ENCODE results near the gene MICOS13. TPM values are rescaled to one million over a fixed set of nuclear protein-coding genes. Genes with fewer than 3 reads are reported as not detected.

Gene MICOS13
- total RNA-seq, 1 donor from 2014 or later: 43.3 TPM

- Histone ChIP-seq H3K4me3 (ENCODE audit: low read length in 3 of 3) (no peak overlapping the region), H3K9me3 (ENCODE audit: control insufficient read depth in 3 of 3, low read length in 3 of 3) (no peaks in the 10 kb centered on the region), H3K27me3 (ENCODE audit: control insufficient read depth in 3 of 3, insufficient read depth in 3 of 3, low read length in 3 of 3) (no peaks in the 10 kb centered on the region), H3K36me3 (ENCODE audit: control insufficient read depth in 3 of 3, insufficient read depth in 3 of 3, low read length in 3 of 3) (peaks cover 73 to 82% (median 78%) of the 10 kb centered on the region in 3 donors), H3K27ac (ENCODE audit: low read depth, low read length) (no peak overlapping the region), H3K9ac (ENCODE audit: low read depth in 1 of 3, low read length in 3 of 3) (no peak overlapping the region), H3K4me1 (ENCODE audit: control insufficient read depth in 3 of 3, insufficient read depth in 3 of 3, low read length in 3 of 3) (no peaks in the 10 kb centered on the region)
These were observed 29.0 kb downstream of the MICOS13 start for GRCh38 chr19:5651361-5651760.

DNA sequence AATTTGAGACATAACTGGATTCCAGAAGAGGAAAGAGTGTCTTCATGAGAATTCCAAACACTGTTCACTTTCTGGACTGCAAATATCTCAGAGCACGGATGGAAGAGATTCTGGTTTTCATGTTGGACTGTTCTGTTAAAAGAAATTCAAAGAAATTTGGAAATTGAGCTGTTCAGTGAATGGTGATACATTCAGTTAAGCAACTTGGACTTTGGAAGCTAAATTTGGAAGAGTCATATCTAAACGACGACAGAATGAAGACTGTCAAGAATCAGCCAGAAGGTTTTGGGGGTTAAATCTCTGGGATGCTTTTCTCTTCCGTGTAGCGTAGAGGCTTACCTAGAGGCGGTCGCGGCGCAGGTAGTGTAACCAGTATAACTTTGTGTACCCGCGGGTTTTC is 31.9 kb downstream of the MICOS13 start:
- Histone ChIP-seq H3K9ac (ENCODE audit: low read depth in 1 of 3, low read length in 3 of 3) (no peak overlapping the region), H3K27me3 (ENCODE audit: control insufficient read depth in 3 of 3, insufficient read depth in 3 of 3, low read length in 3 of 3) (no peaks in the 10 kb centered on the region), H3K36me3 (ENCODE audit: control insufficient read depth in 3 of 3, insufficient read depth in 3 of 3, low read length in 3 of 3) (peaks cover 61 to 75% (median 68%) of the 10 kb centered on the region in 3 donors), H3K4me1 (ENCODE audit: control insufficient read depth in 3 of 3, insufficient read depth in 3 of 3, low read length in 3 of 3) (no peaks in the 10 kb centered on the region), H3K27ac (ENCODE audit: low read depth, low read length) (no peak overlapping the region), H3K9me3 (ENCODE audit: control insufficient read depth in 3 of 3, low read length in 3 of 3) (no peaks in the 10 kb centered on the region), H3K4me3 (ENCODE audit: low read length in 3 of 3) (no peak overlapping the region)

- Histone ChIP-seq H3K4me1 (ENCODE audit: control insufficient read depth in 3 of 3, insufficient read depth in 3 of 3, low read length in 3 of 3) (no peaks in the 10 kb centered on the region), H3K36me3 (ENCODE audit: control insufficient read depth in 3 of 3, insufficient read depth in 3 of 3, low read length in 3 of 3) (peaks cover 53 to 74% (median 67%) of the 10 kb centered on the region in 3 donors), H3K9ac (ENCODE audit: low read depth in 1 of 3, low read length in 3 of 3) (no peak overlapping the region), H3K27me3 (ENCODE audit: control insufficient read depth in 3 of 3, insufficient read depth in 3 of 3, low read length in 3 of 3) (no peaks in the 10 kb centered on the region), H3K27ac (ENCODE audit: low read depth, low read length) (no peak overlapping the region), H3K9me3 (ENCODE audit: control insufficient read depth in 3 of 3, low read length in 3 of 3) (no peaks in the 10 kb centered on the region), H3K4me3 (ENCODE audit: low read length in 3 of 3) (no peak overlapping the region)
These were observed 33.6 kb downstream of the MICOS13 start for GRCh38 chr19:5646703-5647102.

DNA sequence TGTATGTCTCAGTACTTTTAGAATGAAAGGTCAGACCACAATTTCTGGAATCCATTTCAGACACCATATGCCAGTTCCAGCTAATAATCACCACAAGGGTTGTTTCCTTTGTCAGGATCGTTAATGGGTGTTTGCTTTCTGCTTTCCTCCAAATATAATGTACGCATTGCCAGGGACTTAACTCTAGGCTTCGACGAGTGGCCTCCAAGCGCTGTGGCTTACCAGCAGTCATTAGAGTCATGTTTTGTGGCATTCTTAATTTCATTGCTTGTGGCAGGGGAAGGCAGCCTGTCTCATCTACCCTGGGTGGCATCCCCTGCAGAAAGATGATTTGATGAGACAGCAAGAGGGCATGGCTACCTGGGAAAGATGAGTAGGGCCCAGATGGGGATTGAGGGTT is 34.9 kb downstream of the MICOS13 start:
- Histone ChIP-seq H3K27me3 (ENCODE audit: control insufficient read depth in 3 of 3, insufficient read depth in 3 of 3, low read length in 3 of 3) (no peaks in the 10 kb centered on the region), H3K27ac (ENCODE audit: low read depth, low read length) (no peak overlapping the region), H3K4me3 (ENCODE audit: low read length in 3 of 3) (no peak overlapping the region), H3K9me3 (ENCODE audit: control insufficient read depth in 3 of 3, low read length in 3 of 3) (no peaks in the 10 kb centered on the region), H3K4me1 (ENCODE audit: control insufficient read depth in 3 of 3, insufficient read depth in 3 of 3, low read length in 3 of 3) (no peaks in the 10 kb centered on the region), H3K36me3 (ENCODE audit: control insufficient read depth in 3 of 3, insufficient read depth in 3 of 3, low read length in 3 of 3) (peaks cover 43 to 66% (median 58%) of the 10 kb centered on the region in 3 donors), H3K9ac (ENCODE audit: low read depth in 1 of 3, low read length in 3 of 3) (no peak overlapping the region)

DNA sequence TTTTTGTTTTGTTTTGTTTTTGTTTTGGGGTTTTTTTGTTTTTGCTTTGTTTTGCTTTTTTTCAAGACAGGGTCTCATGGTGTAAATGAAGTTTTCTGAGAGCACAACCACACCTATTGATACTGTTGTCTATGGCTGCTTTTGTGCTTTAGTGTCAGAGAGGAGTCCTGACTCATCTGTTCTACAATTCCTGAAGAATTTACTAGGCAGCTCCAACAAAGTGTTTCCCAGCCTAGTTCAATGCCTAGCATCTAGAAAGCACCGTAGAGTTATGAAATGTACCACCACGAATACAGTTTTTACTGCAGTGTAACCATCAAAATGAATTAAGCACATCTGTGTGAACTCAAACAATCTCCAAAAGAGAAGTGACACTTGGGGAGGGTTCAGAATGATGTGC is 36.3 kb downstream of the MICOS13 start:
- Histone ChIP-seq H3K9me3 (ENCODE audit: control insufficient read depth in 3 of 3, low read length in 3 of 3) (no peaks in the 10 kb centered on the region), H3K9ac (ENCODE audit: low read depth in 1 of 3, low read length in 3 of 3) (no peak overlapping the region), H3K4me1 (ENCODE audit: control insufficient read depth in 3 of 3, insufficient read depth in 3 of 3, low read length in 3 of 3) (no peaks in the 10 kb centered on the region), H3K36me3 (ENCODE audit: control insufficient read depth in 3 of 3, insufficient read depth in 3 of 3, low read length in 3 of 3) (peaks cover 35 to 59% (median 51%) of the 10 kb centered on the region in 3 donors), H3K4me3 (ENCODE audit: low read length in 3 of 3) (no peak overlapping the region), H3K27ac (ENCODE audit: low read depth, low read length) (no peak overlapping the region), H3K27me3 (ENCODE audit: control insufficient read depth in 3 of 3, insufficient read depth in 3 of 3, low read length in 3 of 3) (no peaks in the 10 kb centered on the region)

- peaks cover 0 to 2% (median 0%) of the 10 kb centered on the region in 3 donors for H3K4me1 ChIP-seq (ENCODE audit: control insufficient read depth in 3 of 3, insufficient read depth in 3 of 3, low read length in 3 of 3)
- no peaks in the 10 kb centered on the region for H3K9me3 ChIP-seq (ENCODE audit: control insufficient read depth in 3 of 3, low read length in 3 of 3)
- H3K9ac ChIP-seq (ENCODE audit: low read depth in 1 of 3, low read length in 3 of 3): no peak overlapping the region
- H3K36me3 ChIP-seq (ENCODE audit: control insufficient read depth in 3 of 3, insufficient read depth in 3 of 3, low read length in 3 of 3): peaks cover 33 to 53% (median 45%) of the 10 kb centered on the region in 3 donors
- no peak overlapping the region for H3K4me3 ChIP-seq (ENCODE audit: low read length in 3 of 3)
- no peaks in the 10 kb centered on the region for H3K27me3 ChIP-seq (ENCODE audit: control insufficient read depth in 3 of 3, insufficient read depth in 3 of 3, low read length in 3 of 3)
- H3K27ac ChIP-seq (ENCODE audit: low read depth, low read length): no peak overlapping the region
These were observed 37.3 kb downstream of the MICOS13 start for GRCh38 chr19:5643060-5643459.

GRCh38 chr19:5642204-5642603 is 38.1 kb downstream of the MICOS13 start:
- Histone ChIP-seq H3K9me3 (ENCODE audit: control insufficient read depth in 3 of 3, low read length in 3 of 3) (no peaks in the 10 kb centered on the region), H3K27me3 (ENCODE audit: control insufficient read depth in 3 of 3, insufficient read depth in 3 of 3, low read length in 3 of 3) (no peaks in the 10 kb centered on the region), H3K4me3 (ENCODE audit: low read length in 3 of 3) (no peak overlapping the region), H3K4me1 (ENCODE audit: control insufficient read depth in 3 of 3, insufficient read depth in 3 of 3, low read length in 3 of 3) (peaks cover 0 to 2% (median 0%) of the 10 kb centered on the region in 3 donors), H3K36me3 (ENCODE audit: control insufficient read depth in 3 of 3, insufficient read depth in 3 of 3, low read length in 3 of 3) (peaks cover 28 to 47% (median 40%) of the 10 kb centered on the region in 3 donors), H3K9ac (ENCODE audit: low read depth in 1 of 3, low read length in 3 of 3) (no peak overlapping the region), H3K27ac (ENCODE audit: low read depth, low read length) (no peak overlapping the region)

- no peaks in the 10 kb centered on the region for H3K27me3 ChIP-seq (ENCODE audit: control insufficient read depth in 3 of 3, insufficient read depth in 3 of 3, low read length in 3 of 3)
- H3K4me1 ChIP-seq (ENCODE audit: control insufficient read depth in 3 of 3, insufficient read depth in 3 of 3, low read length in 3 of 3): peaks cover 0 to 2% (median 0%) of the 10 kb centered on the region in 3 donors
- H3K4me3 ChIP-seq (ENCODE audit: low read length in 3 of 3): no peak overlapping the region
- H3K27ac ChIP-seq (ENCODE audit: low read depth, low read length): no peak overlapping the region
- H3K9me3 ChIP-seq (ENCODE audit: control insufficient read depth in 3 of 3, low read length in 3 of 3): no peaks in the 10 kb centered on the region
- no peak overlapping the region for H3K9ac ChIP-seq (ENCODE audit: low read depth in 1 of 3, low read length in 3 of 3)
- H3K36me3 ChIP-seq (ENCODE audit: control insufficient read depth in 3 of 3, insufficient read depth in 3 of 3, low read length in 3 of 3): peaks cover 18 to 37% (median 29%) of the 10 kb centered on the region in 3 donors
These were observed 39.1 kb downstream of the MICOS13 start for GRCh38 chr19:5641171-5641570.

DNA sequence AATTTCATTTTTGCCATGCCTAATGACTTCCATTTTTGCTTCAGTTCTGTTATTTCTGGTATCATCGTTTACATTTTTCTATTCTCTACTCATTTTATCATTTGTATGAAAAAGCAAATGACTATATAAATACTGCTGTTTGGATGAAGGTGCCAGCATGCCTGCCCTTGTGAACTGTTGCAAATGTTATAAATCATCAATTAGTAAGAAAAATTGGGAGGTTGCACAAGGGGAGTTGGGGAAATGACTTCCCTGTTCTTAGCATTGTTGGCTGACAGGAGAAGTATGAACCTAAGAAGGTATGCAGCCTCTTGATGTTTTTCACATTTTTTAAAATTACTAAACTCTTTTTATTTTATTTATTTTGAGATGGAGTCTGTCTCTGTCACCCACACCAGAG is 42.3 kb downstream of the MICOS13 start:
- no peaks in the 10 kb centered on the region for H3K27me3 ChIP-seq (ENCODE audit: control insufficient read depth in 3 of 3, insufficient read depth in 3 of 3, low read length in 3 of 3)
- H3K27ac ChIP-seq (ENCODE audit: low read depth, low read length): no peak overlapping the region
- H3K4me3 ChIP-seq (ENCODE audit: low read length in 3 of 3): no peak overlapping the region
- no peaks in the 10 kb centered on the region for H3K9me3 ChIP-seq (ENCODE audit: control insufficient read depth in 3 of 3, low read length in 3 of 3)
- H3K9ac ChIP-seq (ENCODE audit: low read depth in 1 of 3, low read length in 3 of 3): no peak overlapping the region
- H3K4me1 ChIP-seq (ENCODE audit: control insufficient read depth in 3 of 3, insufficient read depth in 3 of 3, low read length in 3 of 3): peaks cover 0 to 9% (median 3%) of the 10 kb centered on the region in 3 donors
- peaks cover 5 to 19% (median 14%) of the 10 kb centered on the region in 3 donors for H3K36me3 ChIP-seq (ENCODE audit: control insufficient read depth in 3 of 3, insufficient read depth in 3 of 3, low read length in 3 of 3)

GRCh38 chr19:5635427-5635826 is 44.9 kb downstream of the MICOS13 start:
- H3K9me3 ChIP-seq (ENCODE audit: control insufficient read depth in 3 of 3, low read length in 3 of 3): no peaks in the 10 kb centered on the region
- no peak overlapping the region for H3K9ac ChIP-seq (ENCODE audit: low read depth in 1 of 3, low read length in 3 of 3)
- H3K4me1 ChIP-seq (ENCODE audit: control insufficient read depth in 3 of 3, insufficient read depth in 3 of 3, low read length in 3 of 3): peaks cover 15 to 28% (median 22%) of the 10 kb centered on the region in 3 donors
- peaks cover 0 to 5% (median 0%) of the 10 kb centered on the region in 3 donors for H3K36me3 ChIP-seq (ENCODE audit: control insufficient read depth in 3 of 3, insufficient read depth in 3 of 3, low read length in 3 of 3)
- H3K27ac ChIP-seq (ENCODE audit: low read depth, low read length): no peak overlapping the region
- no peaks in the 10 kb centered on the region for H3K27me3 ChIP-seq (ENCODE audit: control insufficient read depth in 3 of 3, insufficient read depth in 3 of 3, low read length in 3 of 3)
- H3K4me3 ChIP-seq (ENCODE audit: low read length in 3 of 3): no peak overlapping the region

Data from skeletal muscle tissue (tissue), 4 donors.